ENCODE data around the gene SARM1.

DNA sequence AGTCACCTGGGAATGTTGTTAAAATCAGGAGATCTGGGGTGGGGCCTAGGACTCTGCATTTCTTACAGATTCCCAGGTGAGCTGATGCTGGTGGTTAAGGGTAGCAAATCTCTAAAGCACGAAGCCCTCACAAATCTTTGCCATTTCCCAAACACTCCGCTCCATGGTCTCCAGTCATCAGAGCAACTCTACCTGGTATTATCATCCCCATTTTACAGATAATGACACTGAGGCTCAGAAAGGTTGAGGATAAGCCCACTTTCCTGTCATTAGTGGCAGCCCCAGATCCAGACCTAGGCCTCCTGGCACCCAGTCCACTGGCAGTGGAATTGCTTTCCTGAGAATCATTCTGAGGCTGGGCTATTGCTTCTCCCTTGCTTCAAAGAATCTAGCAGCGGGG, 25.8 kb downstream of the SARM1 start:
- no peak for TF ChIP-seq CTCF (IDR thresholded peaks at IDR 0.05; ENCODE audit: low read depth, low read length)
- TF ChIP-seq POLR2A (IDR thresholded peaks at IDR 0.05; ENCODE audit: extremely low read depth, insufficient read length), result no peak
- TF ChIP-seq, protein P1, sequence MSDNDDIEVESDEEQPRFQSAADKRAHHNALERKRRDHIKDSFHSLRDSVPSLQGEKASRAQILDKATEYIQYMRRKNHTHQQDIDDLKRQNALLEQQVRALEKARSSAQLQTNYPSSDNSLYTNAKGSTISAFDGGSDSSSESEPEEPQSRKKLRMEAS (IDR thresholded peaks at IDR 0.05; ENCODE audit: low read depth, low read length), result no peak
- TF ChIP-seq MYC (IDR thresholded peaks at IDR 0.05; ENCODE audit: low read depth, low read length), result no peak

Measured in NB4 (cell line).